GM13976 (cell line): ENCODE measurements around the gene CFHR4.
"Not testable (repeated sequence)": the region's sequence is repeated elsewhere in the genome, so short reads cannot be mapped to it uniquely, and the experiment has no call there.

ENCODE experiments used
- DNase-seq: peaks from one replicate; pipeline ENCODE4 v3.0.0; 2012; ENCODE audit warnings: low spot score
- CTCF ChIP-seq: IDR thresholded peaks from 2 replicates; pipeline ENCODE4 v1.5.1; 2012; ENCODE audit warnings: borderline replicate concordance, mild to moderate bottlenecking; ENCODE audit not compliant: insufficient read depth; ENCODE audit errors: extremely low read depth, missing control alignments, control extremely low read depth
- in situ Hi-C: fragments of 300-500 bp; cut with MboI; formaldehyde crosslinking; loops from one replicate; pipeline ENCODE4 v1.12.0; 2022; ENCODE audit warnings: low sequenced_read_pairs, mixed read lengths, inconsistent platforms; ENCODE audit not compliant: unreplicated experiment

The CFHR4 gene

DNA sequence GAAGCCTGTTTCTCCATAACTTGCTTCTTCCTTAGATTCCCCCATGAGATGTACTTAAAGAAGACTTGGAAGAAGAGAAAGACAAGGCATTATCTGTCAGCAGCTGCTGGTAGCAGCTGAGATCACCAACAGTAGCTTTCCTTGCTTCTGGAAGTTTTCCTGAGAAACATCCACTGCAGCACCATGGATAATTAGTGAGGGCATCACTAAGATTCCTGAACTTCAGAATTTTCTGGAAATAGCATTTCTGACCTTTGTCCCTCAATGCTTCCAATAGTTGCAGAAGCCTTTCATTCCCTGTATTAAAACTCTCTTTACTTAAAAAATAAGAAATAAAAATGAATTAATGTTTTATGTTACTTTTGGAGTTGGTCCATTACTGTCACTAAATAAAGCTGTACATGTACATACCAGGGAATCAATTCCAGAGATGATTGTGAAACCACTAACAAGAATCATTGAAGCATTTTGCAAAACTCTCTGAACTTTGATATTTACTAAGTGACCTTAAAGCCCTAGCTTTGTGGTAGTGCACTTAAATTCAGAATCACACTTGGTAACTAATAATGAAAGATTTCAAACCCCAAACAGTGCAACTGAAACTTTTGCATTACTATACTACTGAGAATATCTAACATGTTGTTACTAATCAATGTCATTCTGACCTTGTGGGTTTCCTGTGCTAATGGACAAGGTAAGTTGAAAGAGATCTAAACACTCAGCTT lies at the start of gene CFHR4:
Gene CFHR4 (plus strand): TSS at position 538 of the 725 bp plus-strand sequence. CDS start 99 bp downstream, at position 637.
- TF ChIP-seq CTCF, result no peak
- no peak for DNase-seq
- in situ Hi-C loops, result no loop called here

DNA sequence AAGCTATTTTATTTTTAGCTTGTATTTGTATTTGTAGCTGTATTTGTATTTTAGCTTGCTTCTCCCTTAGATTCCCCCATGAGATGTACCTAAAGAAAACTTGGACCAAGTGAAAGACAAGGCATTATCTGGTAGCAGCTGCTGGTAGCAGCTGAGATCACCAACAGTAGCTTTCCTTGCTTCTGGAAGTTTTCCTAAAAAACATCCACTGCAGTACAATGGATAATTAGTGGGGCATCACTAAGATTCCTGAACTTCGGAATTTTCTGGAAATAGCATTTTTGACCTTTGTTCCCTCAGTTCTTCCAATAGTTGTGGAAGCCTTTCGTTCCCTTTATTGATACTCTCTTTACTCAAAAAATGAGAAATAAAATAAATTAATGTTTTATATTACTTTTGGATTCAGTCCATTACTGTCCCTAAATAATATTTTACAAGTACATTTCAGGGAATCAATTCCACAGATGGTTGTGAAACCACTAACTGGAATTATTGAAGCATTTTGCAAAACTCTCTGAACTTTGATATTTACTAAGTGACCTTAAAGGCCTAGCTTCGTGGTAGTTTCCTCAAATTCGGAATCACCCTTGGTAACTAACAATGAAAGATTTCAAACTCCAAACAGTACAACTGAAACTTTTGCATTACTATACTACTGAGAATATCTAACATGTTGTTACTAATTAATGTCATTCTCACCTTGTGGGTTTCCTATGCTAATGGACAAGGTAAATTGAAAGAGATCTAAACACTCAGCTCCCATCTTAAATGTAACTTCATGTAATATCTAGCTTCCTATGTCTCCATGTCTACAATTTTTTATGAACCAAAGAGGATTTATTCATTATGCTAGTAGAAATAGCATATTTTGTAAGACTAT lies 38.0 kb upstream of the CFHR4 start:
- in situ Hi-C loops, result not testable (repeated sequence)

DNA sequence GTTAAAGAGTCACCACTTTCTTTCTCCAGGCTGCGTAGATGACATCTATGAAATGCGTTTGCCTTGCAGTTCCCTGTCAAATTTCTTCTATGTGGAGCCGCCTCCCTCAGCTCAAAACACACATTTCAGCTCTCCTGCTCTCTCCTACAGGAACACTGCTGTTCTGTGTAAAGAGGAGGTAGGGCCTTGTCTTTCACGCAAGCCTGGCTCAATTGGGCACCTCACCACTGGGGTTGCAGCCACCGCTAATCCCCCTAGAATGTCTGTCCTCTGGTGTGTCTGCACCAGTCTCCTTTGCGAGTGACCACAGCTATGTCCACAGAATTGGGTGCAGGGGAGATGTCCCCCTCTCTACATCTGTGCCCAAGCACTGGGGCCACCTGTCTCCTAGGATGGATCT lies 31.8 kb upstream of the CFHR4 start:
- in situ Hi-C loops, result no loop called here
- no peak for DNase-seq
- TF ChIP-seq CTCF, result no peak

More for the DNA sequence above, 38.0 kb upstream of the CFHR4 start:
- DNase-seq, result not testable (repeated sequence)

DNA sequence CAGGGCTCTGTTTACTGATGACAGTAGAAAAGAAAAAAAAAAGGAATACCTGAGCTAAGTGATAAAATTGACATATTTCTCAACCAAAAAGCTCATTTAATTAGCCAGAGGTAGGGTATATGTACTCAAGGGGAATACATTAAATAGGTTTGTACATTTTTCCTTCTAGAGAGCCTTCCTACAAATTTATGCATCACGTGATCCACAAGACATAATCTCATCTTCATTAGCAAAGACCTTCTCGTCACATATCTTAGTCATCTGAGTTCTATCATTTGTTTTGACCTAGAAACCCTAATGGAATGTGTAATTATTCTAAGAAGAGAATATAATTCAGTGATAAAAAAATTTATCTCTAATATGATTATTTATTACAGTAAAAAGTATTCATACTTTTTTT lies 30.7 kb upstream of the CFHR4 start:
- DNase-seq, result no peak
- in situ Hi-C loops, result no loop called here
- TF ChIP-seq CTCF, result no peak

- TF ChIP-seq CTCF, result no peak
- in situ Hi-C loops, result no loop called here
- no peak for DNase-seq
Observed at GRCh38 chr1:196858811-196859210, 29.0 kb upstream of the CFHR4 start.

DNA sequence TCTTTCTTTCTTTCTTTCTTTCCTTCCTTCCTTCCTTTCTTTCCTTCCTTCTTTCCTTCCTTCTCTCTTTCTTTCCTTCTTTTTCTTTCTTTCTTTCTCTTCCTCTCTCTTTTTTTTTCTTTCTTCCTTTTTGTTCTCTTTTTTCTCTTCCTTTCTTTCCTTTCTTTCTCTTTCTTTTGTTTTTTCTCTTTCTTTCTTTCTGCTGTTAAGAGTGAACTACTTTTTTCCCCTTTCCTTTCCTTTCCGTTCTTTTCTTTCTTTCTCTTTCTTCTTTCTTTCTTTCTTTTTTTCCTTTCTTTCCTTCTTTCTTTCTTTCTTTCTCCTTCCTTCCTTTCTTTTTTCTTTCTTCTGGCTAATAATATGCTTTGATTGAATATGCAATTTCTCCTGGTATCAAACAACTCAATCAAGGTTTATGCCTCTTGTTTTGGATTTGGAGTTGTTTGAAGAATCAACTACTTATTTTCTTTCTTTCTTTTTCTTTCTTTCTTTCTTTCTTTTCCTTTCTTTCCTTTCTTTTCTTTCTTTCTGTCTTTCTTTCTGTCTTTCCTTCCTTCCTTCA lies 27.4 kb upstream of the CFHR4 start:
- in situ Hi-C loops, result no loop called here
- no peak for TF ChIP-seq CTCF

More for the DNA sequence above, 27.4 kb upstream of the CFHR4 start:
- no peak for DNase-seq
